Measurements from ENCODE around the gene TFEC. TPM values are rescaled to one million over a fixed set of nuclear protein-coding genes. Genes with fewer than 3 reads are reported as not detected.
"Not testable (repeated sequence)": the region's sequence is repeated elsewhere in the genome, so short reads cannot be mapped to it uniquely, and the experiment has no call there.

TFEC gene
- total RNA-seq, 1 donor from 2014 or later, result 2.0 TPM

DNA sequence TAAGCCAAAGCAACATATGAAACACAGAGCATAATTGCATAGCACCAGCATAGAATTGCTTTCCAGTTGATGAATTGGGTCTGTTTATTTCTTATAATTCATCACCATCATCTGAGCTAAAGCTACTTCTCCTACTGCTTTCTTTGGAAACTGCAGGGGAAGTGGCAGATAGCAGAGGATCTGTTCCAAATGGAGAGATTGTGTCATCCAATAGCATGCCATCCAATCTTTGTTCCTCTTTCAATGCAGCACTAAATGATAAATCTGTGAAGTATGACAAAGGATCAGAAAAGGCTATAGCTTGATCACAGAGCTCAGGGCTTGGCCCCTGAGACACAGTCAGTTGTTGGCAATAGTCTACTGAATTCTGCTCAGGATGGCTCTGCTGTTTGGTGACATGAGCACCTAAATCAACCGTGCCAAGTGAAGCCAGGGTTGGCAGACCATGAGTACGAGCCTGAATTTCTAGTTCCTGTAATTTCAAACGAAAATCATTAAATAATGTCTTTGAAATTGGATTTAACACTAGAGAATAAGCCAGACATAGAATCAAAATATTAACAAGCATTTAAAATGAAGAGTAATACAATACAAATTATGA is 90.0 kb downstream of the TFEC start:
- no peak for DNase-seq
- intact Hi-C loops (cut with micrococcal nuclease), result no loop called here
- ATAC-seq, result no peak

- DNase-seq (no peak), ATAC-seq (no peak)
- intact Hi-C loops (cut with micrococcal nuclease), result no loop called here
Observed at GRCh38 chr7:115937960-115938359, 92.6 kb downstream of the TFEC start.

DNA sequence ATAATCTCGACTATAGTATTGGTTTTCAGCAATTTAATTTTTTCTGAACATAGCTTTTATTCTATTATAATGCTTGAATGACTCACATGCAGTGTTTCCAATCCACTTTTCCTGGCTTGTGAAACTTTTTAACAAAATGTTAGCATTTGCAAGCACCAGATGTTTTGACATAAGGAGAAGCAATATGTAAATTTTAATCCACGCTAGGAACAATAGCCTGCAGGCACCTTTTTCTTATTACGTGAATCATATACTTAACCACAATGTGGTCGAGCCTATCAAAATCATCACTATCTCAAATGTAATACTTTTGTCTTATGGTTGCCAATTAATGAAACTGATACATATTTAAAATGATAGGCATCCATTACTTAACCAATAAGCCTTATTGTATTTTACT is 97.1 kb downstream of the TFEC start:
- ATAC-seq (no peak), DNase-seq (no peak)
- intact Hi-C loops (cut with micrococcal nuclease), result no loop called here

DNA sequence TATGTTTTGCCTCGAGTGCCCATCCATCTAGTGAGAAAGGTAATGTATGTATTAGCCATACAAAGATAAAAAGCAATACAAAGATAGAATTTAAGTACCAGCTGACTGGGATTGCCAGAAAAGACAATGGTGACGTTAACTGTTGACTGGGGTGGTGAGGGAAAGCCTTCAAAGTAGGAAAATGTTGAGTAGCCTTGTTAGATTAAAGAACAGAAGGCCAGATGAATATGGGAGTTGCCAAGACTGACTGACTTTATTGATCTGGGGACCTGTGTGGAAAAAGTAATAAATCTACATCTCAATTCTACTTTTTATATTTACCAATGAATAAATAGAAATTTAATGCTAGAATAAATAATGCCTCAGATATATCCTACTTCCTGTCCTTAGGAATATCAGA is 97.7 kb downstream of the TFEC start:
- DNase-seq (no peak), ATAC-seq (no peak)
- intact Hi-C loops (cut with micrococcal nuclease), result no loop called here

GRCh38 chr7:115930184-115930583 is 100.4 kb downstream of the TFEC start:
- intact Hi-C loops (cut with micrococcal nuclease); DNase-seq: not testable (repeated sequence)

GRCh38 chr7:115929736-115930135 is 100.8 kb downstream of the TFEC start:
- intact Hi-C loops (cut with micrococcal nuclease); DNase-seq; ATAC-seq: not testable (repeated sequence)

More at GRCh38 chr7:115930184-115930583, 100.4 kb downstream of the TFEC start:
- ATAC-seq, result not testable (repeated sequence)

DNA sequence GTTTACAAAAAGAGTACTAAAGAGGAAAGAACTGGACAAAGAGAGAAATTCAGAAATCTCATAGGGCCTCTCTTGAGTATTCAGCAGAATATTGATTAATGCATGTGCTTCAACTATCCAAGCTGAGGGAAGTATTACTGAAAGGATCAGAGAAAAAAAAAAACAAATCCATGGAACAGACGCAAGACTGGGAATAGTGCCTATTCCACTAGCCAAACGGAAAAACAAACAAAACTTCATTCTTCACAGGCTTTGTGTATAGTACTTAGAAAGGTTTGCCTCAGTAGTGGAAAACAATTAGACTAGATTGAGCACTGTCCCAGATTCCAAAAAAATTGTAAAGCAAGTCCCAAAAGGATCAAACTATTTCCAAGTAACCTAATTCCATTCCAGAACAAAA is 106.2 kb downstream of the TFEC start:
- no peak for ATAC-seq
- intact Hi-C loops (cut with micrococcal nuclease), result no loop called here
- no peak for DNase-seq

GRCh38 chr7:115920367-115920766 is 110.2 kb downstream of the TFEC start:
- DNase-seq (no peak), ATAC-seq (no peak)
- intact Hi-C loops (cut with micrococcal nuclease), result no loop called here

DNA sequence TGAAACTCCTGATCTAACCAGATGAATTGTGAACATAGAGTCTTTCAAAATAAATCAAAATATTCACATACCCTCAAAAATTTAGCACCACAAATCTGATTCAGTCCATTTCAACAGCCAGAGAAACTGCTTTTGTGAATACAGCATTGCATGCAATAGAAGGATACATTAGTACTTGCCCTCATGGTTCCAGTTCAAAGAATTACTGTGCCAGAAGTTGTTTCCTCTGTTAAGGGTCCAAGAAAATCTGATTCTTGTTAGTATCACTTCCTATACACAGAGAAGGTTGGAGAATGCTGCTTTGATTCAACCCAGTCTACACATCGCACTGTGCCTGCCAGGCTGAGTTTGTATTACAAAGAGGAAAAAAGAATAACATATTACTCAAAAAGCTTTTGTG is 115.6 kb downstream of the TFEC start:
- DNase-seq, result no peak
- intact Hi-C loops (cut with micrococcal nuclease), result loop anchor here (10.0 kb wide), 1 partner anchor 1890 kb away; no protein-coding TSS in a partner anchor
- ATAC-seq, result no peak

- intact Hi-C loops (cut with micrococcal nuclease), result loop anchor here (10.0 kb wide), 1 partner anchor 1887 kb away; no protein-coding TSS in a partner anchor
- no peak for ATAC-seq
- DNase-seq, result no peak
Observed at GRCh38 chr7:115911465-115911864, 119.1 kb downstream of the TFEC start.

DNA sequence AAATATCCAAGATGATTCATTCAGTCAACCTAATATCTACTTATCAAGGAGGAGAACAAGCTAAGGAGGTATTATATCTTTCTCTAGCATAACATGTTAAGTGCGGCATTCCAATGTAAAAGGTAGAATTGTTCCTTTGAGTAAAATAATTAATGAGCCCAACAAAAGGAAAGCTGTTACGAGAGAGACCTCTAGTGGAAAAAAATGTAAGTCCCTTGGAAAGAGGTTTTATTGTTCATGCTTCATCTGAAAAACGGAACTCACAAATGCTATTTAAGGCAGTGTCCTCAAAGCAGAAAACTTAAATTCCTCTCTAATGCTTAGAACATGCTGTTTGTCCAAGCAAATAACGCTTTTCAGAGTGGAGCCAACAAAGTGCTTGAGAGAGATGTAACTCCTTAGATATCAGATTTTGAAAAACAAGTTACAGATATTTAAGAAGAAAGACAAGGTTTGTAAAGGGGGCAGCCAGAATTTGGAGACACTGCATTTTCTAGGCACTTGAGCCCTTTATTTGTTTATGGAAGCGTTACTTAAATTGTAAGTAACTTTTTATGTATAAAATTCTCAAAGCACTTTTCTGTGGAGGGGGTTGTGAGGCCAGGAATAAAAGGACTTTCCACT is 119.9 kb downstream of the TFEC start:
- intact Hi-C loops (cut with micrococcal nuclease), result loop anchor here (10.0 kb wide), 1 partner anchor 1886 kb away; no protein-coding TSS in a partner anchor
- ATAC-seq, result no peak
- no peak for DNase-seq

DNA sequence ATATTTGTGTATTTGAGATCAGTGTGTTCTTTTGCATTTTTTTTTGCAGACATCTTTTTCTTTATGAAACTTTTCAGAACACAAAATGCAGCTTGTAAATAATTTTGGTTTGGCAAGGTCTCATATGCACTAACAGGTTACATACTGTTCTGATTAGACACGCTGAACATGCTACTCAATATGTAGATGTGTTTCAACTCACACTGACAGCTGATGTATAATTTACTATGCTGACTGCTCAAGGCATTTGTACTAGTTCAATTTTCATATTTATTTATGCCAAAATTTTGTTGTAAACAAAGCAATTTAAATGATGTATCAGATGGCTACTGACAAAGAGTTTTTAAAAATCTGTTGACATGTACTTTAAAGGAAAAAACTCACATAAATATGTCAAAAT is 123.8 kb downstream of the TFEC start:
- no peak for ATAC-seq
- intact Hi-C loops (cut with micrococcal nuclease), result no loop called here
- DNase-seq, result no peak

- intact Hi-C loops (cut with micrococcal nuclease), result no loop called here
- no peak for DNase-seq
- no peak for ATAC-seq
Observed at GRCh38 chr7:115889669-115889984, 140.9 kb downstream of the TFEC start.

- ATAC-seq (no peak), DNase-seq (no peak)
- intact Hi-C loops (cut with micrococcal nuclease), result no loop called here
Observed at GRCh38 chr7:115888981-115889668, 141.4 kb downstream of the TFEC start.

GRCh38 chr7:115885550-115885949 is 145.0 kb downstream of the TFEC start:
- ATAC-seq, result no peak
- DNase-seq, result no peak
- intact Hi-C loops (cut with micrococcal nuclease), result no loop called here

Other genes with a start within 250 kb of the TFEC start
- 26.2 TPM for gene TES, start 179.8 kb upstream of the TFEC start, total RNA-seq